ENCODE data around the gene ZNF683. TPM values are rescaled to one million over a fixed set of nuclear protein-coding genes. Genes with fewer than 3 reads are reported as not detected.

The ZNF683 gene
- total and polyA plus RNA-seq, 9 of the 15 experiments (the other 6 are each of a cell fraction or from before 2014, with no cell fraction given) = not detected

DNA sequence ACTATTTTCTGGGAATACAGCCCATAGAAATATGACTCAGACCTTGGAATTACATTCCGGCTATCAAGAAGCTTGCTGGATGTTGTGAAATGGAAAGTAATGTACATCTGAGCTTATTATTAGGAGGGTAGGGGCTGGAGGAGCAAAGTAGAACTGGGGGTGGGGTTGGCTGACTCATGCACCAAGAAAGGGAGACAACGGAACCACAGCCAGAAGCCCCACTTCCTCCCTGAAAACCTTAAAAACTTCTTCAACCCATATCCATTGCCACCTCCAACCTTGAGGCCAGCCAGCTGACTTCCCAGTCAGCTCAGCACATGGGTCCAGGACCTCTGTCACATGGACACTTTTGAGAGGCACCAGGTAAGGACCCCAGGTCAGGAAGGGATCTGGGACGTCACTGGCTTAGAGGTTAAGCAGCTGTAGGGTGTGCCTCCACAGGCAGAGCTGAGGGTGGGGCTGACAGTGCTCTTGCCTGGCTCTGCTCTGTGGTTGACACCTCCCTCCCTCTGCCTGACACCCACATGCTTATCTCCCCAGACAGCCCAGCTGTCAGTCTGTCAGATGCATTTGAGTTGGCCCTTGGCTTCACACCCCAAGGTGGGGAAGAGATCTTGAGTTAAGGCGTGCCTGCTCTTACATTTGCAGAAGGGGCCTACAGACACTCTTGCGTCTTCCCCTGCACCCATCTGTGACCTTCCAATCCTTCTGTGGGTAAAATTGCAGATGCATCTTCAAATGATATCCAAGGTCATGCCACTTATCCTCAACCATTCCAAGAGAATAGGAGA lies 5.7 kb upstream of the ZNF683 start (continued):
- TF ChIP-seq RCOR1 (IDR thresholded peaks at IDR 0.05; ENCODE audit: borderline replicate concordance in 1 of 2, low read depth in 2 of 2, low read length in 2 of 2) (peak in 1 of 2 experiments; percentile 93; a peak in 3 of 4 replicates), DPF2 (IDR thresholded peaks at IDR 0.05) (peak; percentile 97), PYGO2 (tag; IDR thresholded peaks at IDR 0.05) (0 out of 2 replicates have a peak, but pooled peaks have one; percentile 16), HLTF (IDR thresholded peaks at IDR 0.05) (peak; percentile 14), STAT5A (IDR thresholded peaks at IDR 0.05; ENCODE audit: borderline replicate concordance, low read length) (peak; percentile 90), ZBTB7A (IDR thresholded peaks at IDR 0.05; ENCODE audit: borderline replicate concordance, control insufficient read depth, low read depth, low read length) (peak; percentile 85), ZNF668 (CRISPR knock-in tag; IDR thresholded peaks at IDR 0.05) (no peak), HNRNPLL (IDR thresholded peaks at IDR 0.05; ENCODE audit: low read depth, low read length, poor library complexity, severe bottlenecking) (peak; percentile 65), HDAC1 (IDR thresholded peaks at IDR 0.05) (peak in 1 of 2 experiments; percentile 98; a peak in 3 of 4 replicates), POLR3G (IDR thresholded peaks at IDR 0.05; ENCODE audit: extremely low read depth, insufficient read length, insufficient replicate concordance) (no peak), SETDB1 (IDR thresholded peaks at IDR 0.05; ENCODE audit: low read length) (no peak), ZNF408 (CRISPR knock-in tag; IDR thresholded peaks at IDR 0.05; ENCODE audit: low read depth) (no peak), NONO (IDR thresholded peaks at IDR 0.05; ENCODE audit: low read depth in 2 of 2, low read length in 1 of 2) (peak in 1 of 2 experiments; percentile 65; a peak in 1 of 4 replicates), POLR2B (IDR thresholded peaks at IDR 0.05; ENCODE audit: low read depth, partially characterized antibody) (peak; percentile 55), ETV5 (CRISPR knock-in tag; IDR thresholded peaks at IDR 0.05; ENCODE audit: low read depth) (peak; percentile 92), KLF1 (tag; IDR thresholded peaks at IDR 0.05) (peak; percentile 99), IFI16 (CRISPR knock-in tag; IDR thresholded peaks at IDR 0.05) (no peak)
- TF ChIP-seq, protein P1, sequence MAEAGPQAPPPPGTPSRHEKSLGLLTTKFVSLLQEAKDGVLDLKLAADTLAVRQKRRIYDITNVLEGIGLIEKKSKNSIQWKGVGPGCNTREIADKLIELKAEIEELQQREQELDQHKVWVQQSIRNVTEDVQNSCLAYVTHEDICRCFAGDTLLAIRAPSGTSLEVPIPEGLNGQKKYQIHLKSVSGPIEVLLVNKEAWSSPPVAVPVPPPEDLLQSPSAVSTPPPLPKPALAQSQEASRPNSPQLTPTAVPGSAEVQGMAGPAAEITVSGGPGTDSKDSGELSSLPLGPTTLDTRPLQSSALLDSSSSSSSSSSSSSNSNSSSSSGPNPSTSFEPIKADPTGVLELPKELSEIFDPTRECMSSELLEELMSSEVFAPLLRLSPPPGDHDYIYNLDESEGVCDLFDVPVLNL (CRISPR knock-in tag; IDR thresholded peaks at IDR 0.05; ENCODE audit: low read depth) = no peak
- TF ChIP-seq, protein P2, sequence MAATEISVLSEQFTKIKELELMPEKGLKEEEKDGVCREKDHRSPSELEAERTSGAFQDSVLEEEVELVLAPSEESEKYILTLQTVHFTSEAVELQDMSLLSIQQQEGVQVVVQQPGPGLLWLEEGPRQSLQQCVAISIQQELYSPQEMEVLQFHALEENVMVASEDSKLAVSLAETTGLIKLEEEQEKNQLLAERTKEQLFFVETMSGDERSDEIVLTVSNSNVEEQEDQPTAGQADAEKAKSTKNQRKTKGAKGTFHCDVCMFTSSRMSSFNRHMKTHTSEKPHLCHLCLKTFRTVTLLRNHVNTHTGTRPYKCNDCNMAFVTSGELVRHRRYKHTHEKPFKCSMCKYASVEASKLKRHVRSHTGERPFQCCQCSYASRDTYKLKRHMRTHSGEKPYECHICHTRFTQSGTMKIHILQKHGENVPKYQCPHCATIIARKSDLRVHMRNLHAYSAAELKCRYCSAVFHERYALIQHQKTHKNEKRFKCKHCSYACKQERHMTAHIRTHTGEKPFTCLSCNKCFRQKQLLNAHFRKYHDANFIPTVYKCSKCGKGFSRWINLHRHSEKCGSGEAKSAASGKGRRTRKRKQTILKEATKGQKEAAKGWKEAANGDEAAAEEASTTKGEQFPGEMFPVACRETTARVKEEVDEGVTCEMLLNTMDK (IDR thresholded peaks at IDR 0.05; ENCODE audit: borderline replicate concordance, insufficient read depth, low read depth, low read length, poor library complexity, severe bottlenecking) = no peak
- TF ChIP-seq, protein P3, sequence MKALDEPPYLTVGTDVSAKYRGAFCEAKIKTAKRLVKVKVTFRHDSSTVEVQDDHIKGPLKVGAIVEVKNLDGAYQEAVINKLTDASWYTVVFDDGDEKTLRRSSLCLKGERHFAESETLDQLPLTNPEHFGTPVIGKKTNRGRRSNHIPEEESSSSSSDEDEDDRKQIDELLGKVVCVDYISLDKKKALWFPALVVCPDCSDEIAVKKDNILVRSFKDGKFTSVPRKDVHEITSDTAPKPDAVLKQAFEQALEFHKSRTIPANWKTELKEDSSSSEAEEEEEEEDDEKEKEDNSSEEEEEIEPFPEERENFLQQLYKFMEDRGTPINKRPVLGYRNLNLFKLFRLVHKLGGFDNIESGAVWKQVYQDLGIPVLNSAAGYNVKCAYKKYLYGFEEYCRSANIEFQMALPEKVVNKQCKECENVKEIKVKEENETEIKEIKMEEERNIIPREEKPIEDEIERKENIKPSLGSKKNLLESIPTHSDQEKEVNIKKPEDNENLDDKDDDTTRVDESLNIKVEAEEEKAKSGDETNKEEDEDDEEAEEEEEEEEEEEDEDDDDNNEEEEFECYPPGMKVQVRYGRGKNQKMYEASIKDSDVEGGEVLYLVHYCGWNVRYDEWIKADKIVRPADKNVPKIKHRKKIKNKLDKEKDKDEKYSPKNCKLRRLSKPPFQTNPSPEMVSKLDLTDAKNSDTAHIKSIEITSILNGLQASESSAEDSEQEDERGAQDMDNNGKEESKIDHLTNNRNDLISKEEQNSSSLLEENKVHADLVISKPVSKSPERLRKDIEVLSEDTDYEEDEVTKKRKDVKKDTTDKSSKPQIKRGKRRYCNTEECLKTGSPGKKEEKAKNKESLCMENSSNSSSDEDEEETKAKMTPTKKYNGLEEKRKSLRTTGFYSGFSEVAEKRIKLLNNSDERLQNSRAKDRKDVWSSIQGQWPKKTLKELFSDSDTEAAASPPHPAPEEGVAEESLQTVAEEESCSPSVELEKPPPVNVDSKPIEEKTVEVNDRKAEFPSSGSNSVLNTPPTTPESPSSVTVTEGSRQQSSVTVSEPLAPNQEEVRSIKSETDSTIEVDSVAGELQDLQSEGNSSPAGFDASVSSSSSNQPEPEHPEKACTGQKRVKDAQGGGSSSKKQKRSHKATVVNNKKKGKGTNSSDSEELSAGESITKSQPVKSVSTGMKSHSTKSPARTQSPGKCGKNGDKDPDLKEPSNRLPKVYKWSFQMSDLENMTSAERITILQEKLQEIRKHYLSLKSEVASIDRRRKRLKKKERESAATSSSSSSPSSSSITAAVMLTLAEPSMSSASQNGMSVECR (CRISPR knock-in tag; IDR thresholded peaks at IDR 0.05) = peak; percentile 99
